GM12878 (cell line): Measurements from ENCODE around the gene WDR72. TPM values are rescaled to one million over a fixed set of nuclear protein-coding genes. Genes with fewer than 3 reads are reported as not detected.

Experiments used
- ATAC-seq: fragments of 200-7000 bp; cut with Tn5 transposase; 3 replicates; pipeline ENCODE4 v1.9.1; 2020; ENCODE audit warnings: mild to moderate bottlenecking, moderate library complexity
- BruUV-seq: library from RNA; stranded (reverse); fragments of 400-500 nt; replicated peaks from 2 replicates; lab custom pipeline; 2021; lab: Mats Ljungman, UMichigan
- CTCF ChIA-PET: fragments of 300-600 bp; sonication (Branson Sonifier 250); formaldehyde crosslinking; extraction: SDS; loops from one replicate; lab custom pipeline; 2021; ENCODE audit warnings: inconsistent platforms; lab: Yijun Ruan, JAX
- POLR2A ChIA-PET: fragments of 350-600 bp; formaldehyde crosslinking; extraction: SDS; loops from one replicate; lab custom pipeline; 2021; ENCODE audit warnings: inconsistent platforms; lab: Charles Lee
- RAD21 ChIA-PET: fragments of 300-600 bp; sonication (Branson Sonifier 250); formaldehyde crosslinking; loops from one replicate; lab custom pipeline; 2023; ENCODE audit warnings: antibody characterized with exemption; ENCODE audit not compliant: unreplicated experiment; lab: Charles Lee
- SMC1A ChIA-PET: fragments of 300-600 bp; sonication (Branson Sonifier 250); formaldehyde crosslinking; loops from one replicate; lab custom pipeline; 2023; ENCODE audit not compliant: unreplicated experiment, uncharacterized antibody; lab: Charles Lee
- DNase-seq: peaks from one replicate; pipeline ENCODE4 v3.0.0-alpha.2; 2011; ENCODE audit warnings: low read depth, low spot score
- FAIRE-seq: peaks from 3 replicates; lab custom pipeline; 2011; peaks lifted over from hg19 to GRCh38; lab: Jason Lieb, UNC
- H2AFZ ChIP-seq: 2 replicates; pipeline ENCODE4 v1.6.0; 2011; ENCODE audit warnings: low read depth, low read length, control low read depth; ENCODE audit not compliant: control insufficient read depth
- H3K27ac ChIP-seq: 2 replicates; pipeline ENCODE4 v1.5.1; 2011; ENCODE audit warnings: control low read depth; ENCODE audit not compliant: control insufficient read depth, insufficient read depth
- H3K27me3 ChIP-seq, 2 experiments: replicated peaks in 1 of 2; 2 replicates each; pipeline versions ENCODE4 v1.6.0 to v1.6.1; 2011; ENCODE audit warnings: low read length in 1 of 2; ENCODE audit not compliant: control insufficient read depth in 2 of 2, insufficient read depth in 2 of 2
- H3K36me3 ChIP-seq, 2 experiments: 2 replicates each; pipeline ENCODE4 v1.5.1; 2011; ENCODE audit warnings: low read length in 1 of 2; ENCODE audit not compliant: control insufficient read depth in 2 of 2, insufficient read depth in 2 of 2
- H3K4me1 ChIP-seq: 2 replicates; pipeline ENCODE4 v1.6.1; 2011; ENCODE audit warnings: mild to moderate bottlenecking, low read length, moderate library complexity, mixed read lengths; ENCODE audit not compliant: control insufficient read depth, insufficient read depth
- H3K4me2 ChIP-seq: 2 replicates; pipeline ENCODE4 v1.6.0; 2011; ENCODE audit warnings: control low read depth; ENCODE audit not compliant: control insufficient read depth, insufficient read depth
- H3K4me3 ChIP-seq: fragments of 200-600 bp; sonication (generic); 2 replicates; pipeline ENCODE4 v1.5.1; 2016
- H3K79me2 ChIP-seq: 2 replicates; pipeline ENCODE4 v1.6.0; 2011; ENCODE audit warnings: low read length; ENCODE audit not compliant: control insufficient read depth, insufficient read depth
- H3K9ac ChIP-seq: 2 replicates; pipeline ENCODE4 v1.8.0; 2011; ENCODE audit warnings: low read length, control low read depth, mixed read lengths; ENCODE audit not compliant: control insufficient read depth, insufficient read depth
- H3K9me3 ChIP-seq: replicated peaks from 3 replicates; pipeline ENCODE4 v1.5.1; 2011; ENCODE audit warnings: mild to moderate bottlenecking, low read length; ENCODE audit not compliant: control insufficient read depth, insufficient read depth
- H4K20me1 ChIP-seq: 2 replicates; pipeline ENCODE4 v1.6.0; 2011; ENCODE audit not compliant: control insufficient read depth, insufficient read depth
- ASH2L ChIP-seq: fragments of 300-600, 200-600 bp; sonication (generic); IDR thresholded peaks from 2 replicates; pipeline ENCODE4 v1.6.1; 2017; ENCODE audit warnings: low read depth, mild to moderate bottlenecking, borderline replicate concordance
- BRCA1 ChIP-seq: IDR thresholded peaks from 2 replicates; pipeline ENCODE4 v1.6.1; 2011; ENCODE audit warnings: low read depth, low read length, improper control_type of control experiment
- CHD2 ChIP-seq: IDR thresholded peaks from 2 replicates; pipeline ENCODE4 v1.6.1; 2011; ENCODE audit warnings: low read depth, low read length, improper control_type of control experiment, borderline replicate concordance
- GABPA ChIP-seq: IDR thresholded peaks from 2 replicates; pipeline ENCODE4 v1.6.1; 2014; ENCODE audit warnings: antibody characterized with exemption, low read depth, mild to moderate bottlenecking, inconsistent platforms
- IRF4 ChIP-seq: IDR thresholded peaks from 2 replicates; pipeline ENCODE4 v1.6.1; 2011; ENCODE audit warnings: low read depth, low read length
- SMARCA5 ChIP-seq: fragments of 450-650 bp; IDR thresholded peaks from 2 replicates; pipeline ENCODE4 v1.6.1; 2017; ENCODE audit warnings: mild to moderate bottlenecking
- SREBF1 ChIP-seq: IDR thresholded peaks from 2 replicates; pipeline ENCODE4 v1.6.1; 2012; ENCODE audit warnings: mild to moderate bottlenecking, low read length
- WGBS: methylation state at CpG from one replicate; pipeline ENCODE4 v1.1.6; 2016; ENCODE audit warnings: low lambda C conversion rate; ENCODE audit not compliant: insufficient replicate concordance, insufficient coverage; ENCODE audit errors: missing lambda C conversion rate; 5-methylcytosine and 5-hydroxymethylcytosine counted together
- in situ Hi-C: fragments of 300-500 bp; cut with MboI; formaldehyde crosslinking; loops from 9 replicates; pipeline ENCODE4 v1.14.3; 2018; ENCODE audit warnings: mixed read lengths
- intact Hi-C: fragments of 100-400 bp; cut with micrococcal nuclease; formaldehyde crosslinking; loops from one replicate; pipeline ENCODE4 v1.14.2; 2022; ENCODE audit not compliant: unreplicated experiment
- polyA plus RNA-seq, 11 experiments: library from polyadenylated mRNA; depleted of rRNA in 4 of 11; unstranded in 6 of 11; stranded (reverse) in 5 of 11; fragments of >200 nt; fragmentation: Nextera tagmentation in 4 of 11; fragmentation: Illumina TruSeq in 1 of 11; extraction: Ambion mirVana in 4 of 11; extraction: Trizol in 1 of 11; gene quantifications; 1 replicate in 1 of 11; 2 replicates in 10 of 11; pipeline versions ENCODE4 v1.2.1 to v1.2.3, GENCODE V29; 2011 to 2016; ENCODE audit warnings: inconsistent platforms in 2 of 11, missing spikeins in 2 of 11, low read depth in 1 of 11
- total RNA-seq, 4 experiments: library from RNA; depleted of rRNA in 3 of 4; stranded (reverse); fragments of >200 nt in 3 of 4; fragmentation: Illumina TruSeq in 1 of 4; extraction: Trizol in 1 of 4; gene quantifications; 2 replicates each; pipeline versions ENCODE4 v1.2.1 to v1.2.3, GENCODE V29; 2013 to 2021
- TF ChIP-seq, protein P1 (sequence below): fragments of 450-650 bp; IDR thresholded peaks from 2 replicates; pipeline ENCODE4 v1.6.1; 2017; ENCODE audit warnings: mild to moderate bottlenecking, moderate library complexity
- TF ChIP-seq, protein P2 (sequence below): IDR thresholded peaks from 2 replicates; pipeline ENCODE4 v1.6.1; 2012; ENCODE audit warnings: mild to moderate bottlenecking, low read depth, low read length
- TF ChIP-seq, protein P3 (sequence below): IDR thresholded peaks from 2 replicates; pipeline ENCODE4 v1.6.1; 2012; ENCODE audit warnings: low read depth, low read length, improper control_type of control experiment
- TF ChIP-seq, protein P4 (sequence below): IDR thresholded peaks from 2 replicates; pipeline ENCODE4 v1.6.1; 2012; ENCODE audit warnings: low read depth, low read length, improper control_type of control experiment

WDR72 gene
- total and polyA plus RNA-seq, 10 of the 15 experiments (the other 5 are each of a cell fraction or from before 2014, with no cell fraction given), result 0.03 TPM; not detected in 9

DNA sequence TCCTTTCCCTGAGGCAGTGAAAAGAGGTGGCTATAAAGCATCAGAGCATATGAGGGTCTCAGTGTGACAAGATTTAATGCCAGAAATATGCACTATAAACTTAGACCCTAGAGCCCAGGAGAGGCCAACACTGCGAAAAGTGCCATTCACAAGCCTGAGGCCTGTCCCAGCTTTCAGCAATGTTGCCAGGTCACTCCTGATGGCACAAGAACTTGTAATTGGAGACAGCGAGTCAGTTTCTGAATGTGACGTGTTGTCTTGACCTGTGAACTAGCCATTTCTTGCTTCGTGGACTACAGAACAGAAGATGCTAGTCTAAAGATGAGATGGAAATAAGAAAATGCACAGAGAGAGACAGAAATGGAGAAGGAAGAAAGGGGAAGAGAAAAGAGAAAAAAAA is 87.9 kb downstream of the WDR72 start (continued):
- TF ChIP-seq, protein P1, sequence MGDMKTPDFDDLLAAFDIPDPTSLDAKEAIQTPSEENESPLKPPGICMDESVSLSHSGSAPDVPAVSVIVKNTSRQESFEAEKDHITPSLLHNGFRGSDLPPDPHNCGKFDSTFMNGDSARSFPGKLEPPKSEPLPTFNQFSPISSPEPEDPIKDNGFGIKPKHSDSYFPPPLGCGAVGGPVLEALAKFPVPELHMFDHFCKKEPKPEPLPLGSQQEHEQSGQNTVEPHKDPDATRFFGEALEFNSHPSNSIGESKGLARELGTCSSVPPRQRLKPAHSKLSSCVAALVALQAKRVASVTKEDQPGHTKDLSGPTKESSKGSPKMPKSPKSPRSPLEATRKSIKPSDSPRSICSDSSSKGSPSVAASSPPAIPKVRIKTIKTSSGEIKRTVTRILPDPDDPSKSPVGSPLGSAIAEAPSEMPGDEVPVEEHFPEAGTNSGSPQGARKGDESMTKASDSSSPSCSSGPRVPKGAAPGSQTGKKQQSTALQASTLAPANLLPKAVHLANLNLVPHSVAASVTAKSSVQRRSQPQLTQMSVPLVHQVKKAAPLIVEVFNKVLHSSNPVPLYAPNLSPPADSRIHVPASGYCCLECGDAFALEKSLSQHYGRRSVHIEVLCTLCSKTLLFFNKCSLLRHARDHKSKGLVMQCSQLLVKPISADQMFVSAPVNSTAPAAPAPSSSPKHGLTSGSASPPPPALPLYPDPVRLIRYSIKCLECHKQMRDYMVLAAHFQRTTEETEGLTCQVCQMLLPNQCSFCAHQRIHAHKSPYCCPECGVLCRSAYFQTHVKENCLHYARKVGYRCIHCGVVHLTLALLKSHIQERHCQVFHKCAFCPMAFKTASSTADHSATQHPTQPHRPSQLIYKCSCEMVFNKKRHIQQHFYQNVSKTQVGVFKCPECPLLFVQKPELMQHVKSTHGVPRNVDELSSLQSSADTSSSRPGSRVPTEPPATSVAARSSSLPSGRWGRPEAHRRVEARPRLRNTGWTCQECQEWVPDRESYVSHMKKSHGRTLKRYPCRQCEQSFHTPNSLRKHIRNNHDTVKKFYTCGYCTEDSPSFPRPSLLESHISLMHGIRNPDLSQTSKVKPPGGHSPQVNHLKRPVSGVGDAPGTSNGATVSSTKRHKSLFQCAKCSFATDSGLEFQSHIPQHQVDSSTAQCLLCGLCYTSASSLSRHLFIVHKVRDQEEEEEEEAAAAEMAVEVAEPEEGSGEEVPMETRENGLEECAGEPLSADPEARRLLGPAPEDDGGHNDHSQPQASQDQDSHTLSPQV, result no peak
- TF ChIP-seq SMARCA5, result no peak
- TF ChIP-seq CHD2, result no peak
- TF ChIP-seq, protein P2, sequence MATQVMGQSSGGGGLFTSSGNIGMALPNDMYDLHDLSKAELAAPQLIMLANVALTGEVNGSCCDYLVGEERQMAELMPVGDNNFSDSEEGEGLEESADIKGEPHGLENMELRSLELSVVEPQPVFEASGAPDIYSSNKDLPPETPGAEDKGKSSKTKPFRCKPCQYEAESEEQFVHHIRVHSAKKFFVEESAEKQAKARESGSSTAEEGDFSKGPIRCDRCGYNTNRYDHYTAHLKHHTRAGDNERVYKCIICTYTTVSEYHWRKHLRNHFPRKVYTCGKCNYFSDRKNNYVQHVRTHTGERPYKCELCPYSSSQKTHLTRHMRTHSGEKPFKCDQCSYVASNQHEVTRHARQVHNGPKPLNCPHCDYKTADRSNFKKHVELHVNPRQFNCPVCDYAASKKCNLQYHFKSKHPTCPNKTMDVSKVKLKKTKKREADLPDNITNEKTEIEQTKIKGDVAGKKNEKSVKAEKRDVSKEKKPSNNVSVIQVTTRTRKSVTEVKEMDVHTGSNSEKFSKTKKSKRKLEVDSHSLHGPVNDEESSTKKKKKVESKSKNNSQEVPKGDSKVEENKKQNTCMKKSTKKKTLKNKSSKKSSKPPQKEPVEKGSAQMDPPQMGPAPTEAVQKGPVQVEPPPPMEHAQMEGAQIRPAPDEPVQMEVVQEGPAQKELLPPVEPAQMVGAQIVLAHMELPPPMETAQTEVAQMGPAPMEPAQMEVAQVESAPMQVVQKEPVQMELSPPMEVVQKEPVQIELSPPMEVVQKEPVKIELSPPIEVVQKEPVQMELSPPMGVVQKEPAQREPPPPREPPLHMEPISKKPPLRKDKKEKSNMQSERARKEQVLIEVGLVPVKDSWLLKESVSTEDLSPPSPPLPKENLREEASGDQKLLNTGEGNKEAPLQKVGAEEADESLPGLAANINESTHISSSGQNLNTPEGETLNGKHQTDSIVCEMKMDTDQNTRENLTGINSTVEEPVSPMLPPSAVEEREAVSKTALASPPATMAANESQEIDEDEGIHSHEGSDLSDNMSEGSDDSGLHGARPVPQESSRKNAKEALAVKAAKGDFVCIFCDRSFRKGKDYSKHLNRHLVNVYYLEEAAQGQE, result no peak
- no peak for TF ChIP-seq BRCA1

DNA sequence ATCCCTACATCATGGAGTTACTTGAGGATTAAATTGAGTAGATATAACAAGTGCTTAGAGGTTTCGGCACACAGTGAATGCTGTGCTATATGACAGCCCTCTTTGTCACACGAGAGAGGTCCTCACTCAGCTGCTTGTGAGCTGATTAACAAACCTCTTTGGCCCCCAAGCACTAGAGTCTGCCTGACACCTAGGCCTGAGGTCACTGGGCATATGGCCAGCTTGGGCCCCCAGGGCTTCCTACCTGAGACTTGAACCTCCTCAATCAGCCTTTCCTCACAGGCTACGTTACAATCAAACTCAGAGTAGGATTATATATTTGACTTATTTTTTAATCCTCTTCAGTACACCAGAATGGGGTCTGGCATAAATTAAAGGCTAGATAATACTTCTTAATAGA is 88.8 kb downstream of the WDR72 start:
- POLR2A ChIA-PET, result no interaction called here
- Histone ChIP-seq H3K36me3 (no peaks in the 10 kb centered on the region), H3K4me3 (no peak overlapping the region), H3K79me2 (no peaks in the 10 kb centered on the region), H3K4me1 (no peaks in the 10 kb centered on the region), H3K27ac (no peak overlapping the region), H4K20me1 (no peaks in the 10 kb centered on the region), H3K4me2 (no peak overlapping the region), H3K9ac (no peak overlapping the region), H3K9me3 (no peaks in the 10 kb centered on the region), H3K27me3 (no peaks in the 10 kb centered on the region), H2AFZ (no peak overlapping the region)
- FAIRE-seq, result no peak
- in situ Hi-C loops (no loop called here), intact Hi-C loops (no loop called here)
- CTCF ChIA-PET, result interaction anchor here (1.0 kb wide), 1 partner anchor 163 kb away, joined by 3 read pairs; no protein-coding TSS in a partner anchor
- SMC1A ChIA-PET, result no interaction called here
- DNase-seq, result no peak
- RAD21 ChIA-PET, result no interaction called here
- TF ChIP-seq SREBF1 (no peak), ASH2L (no peak), IRF4 (no peak), GABPA (no peak)
- TF ChIP-seq, protein P3, sequence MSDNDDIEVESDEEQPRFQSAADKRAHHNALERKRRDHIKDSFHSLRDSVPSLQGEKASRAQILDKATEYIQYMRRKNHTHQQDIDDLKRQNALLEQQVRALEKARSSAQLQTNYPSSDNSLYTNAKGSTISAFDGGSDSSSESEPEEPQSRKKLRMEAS, result no peak
- TF ChIP-seq, protein P4, sequence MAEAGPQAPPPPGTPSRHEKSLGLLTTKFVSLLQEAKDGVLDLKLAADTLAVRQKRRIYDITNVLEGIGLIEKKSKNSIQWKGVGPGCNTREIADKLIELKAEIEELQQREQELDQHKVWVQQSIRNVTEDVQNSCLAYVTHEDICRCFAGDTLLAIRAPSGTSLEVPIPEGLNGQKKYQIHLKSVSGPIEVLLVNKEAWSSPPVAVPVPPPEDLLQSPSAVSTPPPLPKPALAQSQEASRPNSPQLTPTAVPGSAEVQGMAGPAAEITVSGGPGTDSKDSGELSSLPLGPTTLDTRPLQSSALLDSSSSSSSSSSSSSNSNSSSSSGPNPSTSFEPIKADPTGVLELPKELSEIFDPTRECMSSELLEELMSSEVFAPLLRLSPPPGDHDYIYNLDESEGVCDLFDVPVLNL, result no peak
- BruUV-seq, result no TSS peak
- no peak for ATAC-seq
- 1% methylated on average over 3 of the region's 3 CpGs for WGBS
